Neural crest cell (in vitro differentiated cells): Measurements from ENCODE around the gene ZNF8. TPM values are rescaled to one million over a fixed set of nuclear protein-coding genes. Genes with fewer than 3 reads are reported as not detected.

ENCODE experiments used
- DNase-seq: peaks from one replicate; pipeline ENCODE4 v3.0.0; 2021; ENCODE audit warnings: low read depth, mixed read lengths, low spot score
- H3K27ac Mint-ChIP-seq: one replicate; pipeline ENCODE4 v1.8.0; 2021; ENCODE audit warnings: mild to moderate bottlenecking, mixed read lengths; ENCODE audit not compliant: unreplicated experiment
- H3K27me3 Mint-ChIP-seq: 2 replicates; pipeline ENCODE4 v1.8.0; 2021; ENCODE audit warnings: low read depth, mild to moderate bottlenecking, mixed read lengths
- H3K36me3 Mint-ChIP-seq: 2 replicates; pipeline ENCODE4 v1.8.0; 2021; ENCODE audit warnings: low read depth, mild to moderate bottlenecking, mixed read lengths
- H3K4me1 Mint-ChIP-seq: 2 replicates; pipeline ENCODE4 v1.8.0; 2021; ENCODE audit warnings: mixed read lengths
- H3K4me3 Mint-ChIP-seq: one replicate; pipeline ENCODE4 v1.8.0; 2021; ENCODE audit warnings: mild to moderate bottlenecking, mixed read lengths
- H3K9me3 Mint-ChIP-seq: 2 replicates; pipeline ENCODE4 v1.8.0; 2021; ENCODE audit warnings: mixed read lengths
- total RNA-seq: library from RNA; stranded (reverse); gene quantifications from 2 replicates; pipeline ENCODE4 v1.2.1, GENCODE V29; 2021
- TF ChIP-seq, protein P1 (sequence below): fragments of 200-600 bp; sonication (generic); conservative IDR thresholded peaks from 2 replicates; pipeline ENCODE4 v1.5.0; 2021; ENCODE audit warnings: antibody characterized with exemption, mild to moderate bottlenecking

Gene ZNF8
- total RNA-seq, 1 donor from 2014 or later = 20.0 TPM

DNA sequence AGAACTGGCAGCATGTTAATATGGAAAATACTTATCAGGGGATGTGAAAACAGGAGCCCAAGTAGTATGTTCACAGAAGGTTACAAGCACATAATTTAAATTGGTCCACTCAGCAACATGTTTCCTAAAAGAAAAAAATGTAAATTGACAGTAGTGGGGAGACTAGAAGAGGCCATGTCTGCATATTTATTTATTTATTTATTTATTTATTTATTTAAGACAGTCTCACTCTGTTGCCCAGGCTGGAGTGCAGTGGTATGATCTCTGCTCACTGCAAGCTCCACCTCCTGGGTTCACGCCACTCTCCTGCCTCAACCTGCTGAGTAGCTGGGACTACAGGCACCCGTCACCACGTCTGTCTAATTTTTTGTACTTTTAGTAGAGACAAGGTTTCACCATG is 13.7 kb upstream of the ZNF8 start:
- peaks cover 14% of the 10 kb centered on the region for H3K27me3 Mint-ChIP-seq
- no peak for DNase-seq
- no peak overlapping the region for H3K27ac Mint-ChIP-seq
- peaks cover 72% of the 10 kb centered on the region for H3K36me3 Mint-ChIP-seq
- H3K4me1 Mint-ChIP-seq = no peaks in the 10 kb centered on the region
- TF ChIP-seq, protein P1, sequence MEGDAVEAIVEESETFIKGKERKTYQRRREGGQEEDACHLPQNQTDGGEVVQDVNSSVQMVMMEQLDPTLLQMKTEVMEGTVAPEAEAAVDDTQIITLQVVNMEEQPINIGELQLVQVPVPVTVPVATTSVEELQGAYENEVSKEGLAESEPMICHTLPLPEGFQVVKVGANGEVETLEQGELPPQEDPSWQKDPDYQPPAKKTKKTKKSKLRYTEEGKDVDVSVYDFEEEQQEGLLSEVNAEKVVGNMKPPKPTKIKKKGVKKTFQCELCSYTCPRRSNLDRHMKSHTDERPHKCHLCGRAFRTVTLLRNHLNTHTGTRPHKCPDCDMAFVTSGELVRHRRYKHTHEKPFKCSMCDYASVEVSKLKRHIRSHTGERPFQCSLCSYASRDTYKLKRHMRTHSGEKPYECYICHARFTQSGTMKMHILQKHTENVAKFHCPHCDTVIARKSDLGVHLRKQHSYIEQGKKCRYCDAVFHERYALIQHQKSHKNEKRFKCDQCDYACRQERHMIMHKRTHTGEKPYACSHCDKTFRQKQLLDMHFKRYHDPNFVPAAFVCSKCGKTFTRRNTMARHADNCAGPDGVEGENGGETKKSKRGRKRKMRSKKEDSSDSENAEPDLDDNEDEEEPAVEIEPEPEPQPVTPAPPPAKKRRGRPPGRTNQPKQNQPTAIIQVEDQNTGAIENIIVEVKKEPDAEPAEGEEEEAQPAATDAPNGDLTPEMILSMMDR = no peak
- peaks cover 28% of the 10 kb centered on the region for H3K9me3 Mint-ChIP-seq
- no peak overlapping the region for H3K4me3 Mint-ChIP-seq

DNA sequence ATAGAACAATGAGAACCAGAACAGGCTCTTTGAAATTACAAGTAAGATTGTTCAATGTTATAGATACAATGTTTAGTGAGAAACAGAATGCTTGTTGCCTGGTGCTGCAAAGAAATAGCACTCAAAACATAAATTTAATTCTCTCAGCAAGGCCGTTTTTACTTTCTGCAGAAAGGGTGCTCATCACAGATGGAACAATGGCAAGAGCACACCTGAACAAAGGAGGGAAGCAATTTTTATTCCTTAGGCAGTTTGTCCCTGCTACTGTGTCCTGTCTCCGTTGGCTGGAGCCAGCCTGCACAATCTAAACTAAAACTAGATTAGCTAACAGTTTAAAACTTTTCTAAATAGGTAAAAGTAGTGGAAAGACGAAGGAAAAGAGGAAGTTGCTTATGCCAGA is 10.4 kb upstream of the ZNF8 start:
- TF ChIP-seq, protein P1 = no peak
- Mint-ChIP-seq H3K27ac (no peak overlapping the region), H3K4me3 (peak overlapping the region; percentile 54), H3K36me3 (peaks cover 63% of the 10 kb centered on the region), H3K9me3 (peaks cover 24% of the 10 kb centered on the region), H3K27me3 (peaks cover 9% of the 10 kb centered on the region), H3K4me1 (no peaks in the 10 kb centered on the region)
- no peak for DNase-seq

DNA sequence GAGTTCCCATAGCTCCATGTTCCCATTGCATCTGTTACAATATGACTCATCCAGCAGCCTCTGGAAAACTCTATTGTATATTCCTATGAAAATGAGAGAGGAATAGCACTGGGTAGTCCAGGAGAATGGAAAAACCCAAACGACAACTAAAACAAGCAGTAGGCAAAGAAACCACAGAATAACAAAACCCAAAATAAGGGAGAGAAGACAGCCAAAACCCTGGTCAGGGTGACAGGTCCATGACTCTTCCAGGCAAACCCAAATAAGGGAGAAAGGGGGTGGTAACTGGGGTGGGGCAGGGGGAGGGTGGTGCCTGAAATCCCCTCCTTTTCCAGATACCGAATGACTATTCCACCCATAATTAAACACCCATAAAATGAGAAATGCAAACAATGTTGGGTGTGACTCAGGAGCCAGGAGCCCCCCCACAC is 4.0 kb upstream of the ZNF8 start:
- DNase-seq = no peak
- H3K4me3 Mint-ChIP-seq = peak overlapping the region; percentile 78
- peaks cover 65% of the 10 kb centered on the region for H3K36me3 Mint-ChIP-seq
- H3K27ac Mint-ChIP-seq = no peak overlapping the region
- peaks cover 14% of the 10 kb centered on the region for H3K4me1 Mint-ChIP-seq
- peaks cover 29% of the 10 kb centered on the region for H3K9me3 Mint-ChIP-seq
- TF ChIP-seq, protein P1 = no peak
- H3K27me3 Mint-ChIP-seq = peaks cover 10% of the 10 kb centered on the region

DNA sequence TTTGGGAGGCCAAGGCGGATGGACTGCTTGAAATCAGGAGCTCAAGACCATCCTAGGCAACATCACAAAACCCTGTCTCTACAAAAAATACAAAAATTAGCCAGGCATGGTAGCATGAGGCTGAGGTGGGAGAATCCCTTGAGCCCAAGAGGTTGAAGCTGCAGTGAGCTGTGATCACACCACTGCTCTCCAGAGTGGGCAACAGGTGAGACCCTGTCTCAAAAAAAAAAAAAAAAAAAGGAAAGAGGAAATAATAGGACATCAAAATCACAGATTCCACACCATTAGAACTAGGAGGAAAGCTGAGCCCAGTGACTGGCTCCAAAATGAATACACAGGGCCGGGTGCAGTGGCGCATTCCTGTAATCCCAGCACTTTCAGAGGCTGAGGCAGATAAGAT is 3.2 kb upstream of the ZNF8 start:
- H3K4me3 Mint-ChIP-seq = peak overlapping the region; percentile 31
- H3K27ac Mint-ChIP-seq = no peak overlapping the region
- TF ChIP-seq, protein P1 = no peak
- no peak for DNase-seq
- H3K9me3 Mint-ChIP-seq = peaks cover 24% of the 10 kb centered on the region
- H3K36me3 Mint-ChIP-seq = peaks cover 66% of the 10 kb centered on the region
- peaks cover 22% of the 10 kb centered on the region for H3K4me1 Mint-ChIP-seq
- H3K27me3 Mint-ChIP-seq = peaks cover 10% of the 10 kb centered on the region

DNA sequence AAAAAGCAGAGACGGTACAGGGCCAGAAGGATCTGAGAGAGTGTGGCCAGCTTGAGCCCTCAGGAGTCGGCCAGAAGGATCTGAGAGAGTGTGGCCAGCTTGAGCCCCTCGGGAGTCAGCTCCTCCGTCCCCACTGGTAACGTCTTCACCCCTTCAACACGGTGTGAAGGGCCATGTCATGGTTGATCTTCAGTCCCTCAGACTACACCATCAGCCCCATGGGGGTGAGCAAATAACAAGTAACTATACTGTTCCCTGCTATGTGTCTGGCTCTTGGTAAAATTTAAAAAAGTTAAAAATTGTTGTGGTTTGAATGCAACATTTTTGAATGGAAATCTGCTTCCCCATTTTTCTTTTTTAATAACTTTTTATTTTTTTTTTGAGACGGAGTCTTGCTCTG is 1.6 kb upstream of the ZNF8 start:
- peaks cover 15% of the 10 kb centered on the region for H3K9me3 Mint-ChIP-seq
- no peak overlapping the region for H3K27ac Mint-ChIP-seq
- H3K4me1 Mint-ChIP-seq = peaks cover 34% of the 10 kb centered on the region
- DNase-seq = no peak
- peaks cover 64% of the 10 kb centered on the region for H3K36me3 Mint-ChIP-seq
- H3K4me3 Mint-ChIP-seq = peak overlapping the region; percentile 80
- TF ChIP-seq, protein P1 = no peak
- peaks cover 5% of the 10 kb centered on the region for H3K27me3 Mint-ChIP-seq
